CD4-positive, alpha-beta T cell (primary cell): ENCODE data around the gene ABCB11. TPM values are rescaled to one million over a fixed set of nuclear protein-coding genes. Genes with fewer than 3 reads are reported as not detected.

ENCODE experiments used
- ATAC-seq: fragments of 200-7000 bp; cut with Tn5 transposase; one replicate; pipeline ENCODE4 v1.10.0; 2022; ENCODE audit warnings: mild to moderate bottlenecking; ENCODE audit not compliant: poor library complexity
- CTCF ChIA-PET: fragments of 350-600 bp; sonication (Branson Sonifier 250); formaldehyde crosslinking; loops from one replicate; lab custom pipeline; 2021; ENCODE audit warnings: antibody characterized with exemption, inconsistent platforms; lab: Charles Lee
- POLR2A ChIA-PET: fragments of 350-600 bp; sonication (Branson Sonifier 250); formaldehyde crosslinking; loops from one replicate; lab custom pipeline; 2021; ENCODE audit warnings: antibody characterized with exemption, inconsistent platforms; lab: Charles Lee
- DNase-seq, 14 experiments: peaks; one replicate each; pipeline ENCODE4 v3.0.0-alpha.2; 2013 to 2020; ENCODE audit warnings: mixed read lengths in 2 of 14
- H3K27ac ChIP-seq, 2 donors: one replicate each; pipeline versions ENCODE4 v1.5.1 to v1.7.0; 2013; ENCODE audit warnings: low read length in 2 of 2, low read depth in 1 of 2, mild to moderate bottlenecking in 1 of 2
- H3K27me3 ChIP-seq, 2 experiments: 1 replicate in 1 of 2; 2 replicates in 1 of 2; pipeline versions ENCODE4 v1.6.1 to v1.7.0; 2013; ENCODE audit warnings: low read length in 2 of 2, control low read depth in 1 of 2, mild to moderate bottlenecking in 1 of 2, moderate library complexity in 1 of 2; ENCODE audit not compliant: insufficient read depth in 2 of 2, control insufficient read depth in 1 of 2
- H3K36me3 ChIP-seq: one replicate; pipeline ENCODE4 v1.6.1; 2013; ENCODE audit warnings: low read length, control low read depth; ENCODE audit not compliant: insufficient read depth
- H3K4me1 ChIP-seq: one replicate; pipeline ENCODE4 v1.6.1; 2013; ENCODE audit warnings: low read length, control low read depth; ENCODE audit not compliant: insufficient read depth
- H3K4me3 ChIP-seq: one replicate; pipeline ENCODE4 v1.5.1; 2013; ENCODE audit warnings: mild to moderate bottlenecking, low read length, moderate library complexity
- H3K9me3 ChIP-seq, 2 experiments: 1 replicate in 1 of 2; 2 replicates in 1 of 2; pipeline versions ENCODE4 v1.6.1 to v1.7.0; 2013; ENCODE audit warnings: low read length in 2 of 2, mild to moderate bottlenecking in 2 of 2, control low read depth in 1 of 2, moderate library complexity in 1 of 2; ENCODE audit not compliant: control insufficient read depth in 1 of 2, insufficient read depth in 1 of 2
- H3K27ac Mint-ChIP-seq: one replicate; pipeline ENCODE4 v1.8.0; 2020; ENCODE audit warnings: mixed read lengths
- H3K27me3 Mint-ChIP-seq: one replicate; pipeline ENCODE4 v1.8.0; 2021; ENCODE audit warnings: mixed read lengths
- H3K36me3 Mint-ChIP-seq: one replicate; pipeline ENCODE4 v1.8.0; 2021; ENCODE audit warnings: low read depth, mixed read lengths
- H3K4me1 Mint-ChIP-seq: one replicate; pipeline ENCODE4 v1.8.0; 2021; ENCODE audit warnings: low read depth, mixed read lengths
- H3K4me3 Mint-ChIP-seq: one replicate; pipeline ENCODE4 v1.8.0; 2020; ENCODE audit warnings: mild to moderate bottlenecking, mixed read lengths
- H3K9me3 Mint-ChIP-seq: one replicate; pipeline ENCODE4 v1.8.0; 2020; ENCODE audit warnings: mixed read lengths
- intact Hi-C, 2 experiments: fragments of 100-400 bp; cut with DNase I in 1 of 2; cut with micrococcal nuclease in 1 of 2; formaldehyde crosslinking; loops; one replicate each; pipeline versions ENCODE4 v1.15.1 to v1.9.0; 2023 to 2025; cut with DNase I, micrococcal nuclease
- total RNA-seq, 174 experiments: library from RNA in 2 of 174; stranded (reverse) in 2 of 174; gene quantifications; one replicate each; pipeline ENCODE4 v1.2.3 and lab custom pipeline; 2021 to 2026
- TF ChIP-seq, protein P1 (sequence below): fragments of 200-600 bp; IDR thresholded peaks from one replicate; pipeline ENCODE4 v1.8.0; 2022; ENCODE audit warnings: antibody characterized with exemption, mild to moderate bottlenecking

Gene ABCB11
- total RNA-seq, 2 experiments from 2014 or later, result not detected

DNA sequence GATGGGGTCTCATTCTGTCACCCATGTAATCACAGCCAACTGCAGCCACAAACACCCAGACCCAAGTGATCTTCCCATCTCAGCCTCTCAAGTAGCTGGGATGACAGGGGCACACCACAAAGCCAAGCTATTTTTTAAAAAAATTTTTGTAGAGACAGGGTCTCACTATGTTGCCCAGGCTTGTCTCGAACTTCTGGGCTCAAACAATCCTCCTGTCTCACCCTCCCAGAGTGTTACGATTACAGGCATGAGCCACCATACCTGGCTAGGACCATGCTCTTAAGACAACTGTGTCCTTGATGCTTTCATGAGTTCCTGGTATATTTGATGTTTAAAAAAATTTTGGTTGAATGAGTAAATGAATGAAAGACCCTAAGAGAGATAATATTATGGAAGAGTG lies 19.4 kb downstream of the ABCB11 start:
- ChIA-PET CTCF (no interaction called here), POLR2A (no interaction called here)
- Histone ChIP-seq H3K4me3 (no peak overlapping the region), H3K4me1 (peaks cover 4% of the 10 kb centered on the region), H3K36me3 (no peaks in the 10 kb centered on the region), H3K9me3 (no peaks in the 10 kb centered on the region), H3K27me3 (no peaks in the 10 kb centered on the region), H3K27ac (no peak overlapping the region)
- ATAC-seq, result no peak
- intact Hi-C loops, result no loop called here
- TF ChIP-seq, protein P1, sequence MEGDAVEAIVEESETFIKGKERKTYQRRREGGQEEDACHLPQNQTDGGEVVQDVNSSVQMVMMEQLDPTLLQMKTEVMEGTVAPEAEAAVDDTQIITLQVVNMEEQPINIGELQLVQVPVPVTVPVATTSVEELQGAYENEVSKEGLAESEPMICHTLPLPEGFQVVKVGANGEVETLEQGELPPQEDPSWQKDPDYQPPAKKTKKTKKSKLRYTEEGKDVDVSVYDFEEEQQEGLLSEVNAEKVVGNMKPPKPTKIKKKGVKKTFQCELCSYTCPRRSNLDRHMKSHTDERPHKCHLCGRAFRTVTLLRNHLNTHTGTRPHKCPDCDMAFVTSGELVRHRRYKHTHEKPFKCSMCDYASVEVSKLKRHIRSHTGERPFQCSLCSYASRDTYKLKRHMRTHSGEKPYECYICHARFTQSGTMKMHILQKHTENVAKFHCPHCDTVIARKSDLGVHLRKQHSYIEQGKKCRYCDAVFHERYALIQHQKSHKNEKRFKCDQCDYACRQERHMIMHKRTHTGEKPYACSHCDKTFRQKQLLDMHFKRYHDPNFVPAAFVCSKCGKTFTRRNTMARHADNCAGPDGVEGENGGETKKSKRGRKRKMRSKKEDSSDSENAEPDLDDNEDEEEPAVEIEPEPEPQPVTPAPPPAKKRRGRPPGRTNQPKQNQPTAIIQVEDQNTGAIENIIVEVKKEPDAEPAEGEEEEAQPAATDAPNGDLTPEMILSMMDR, result no peak
- no peaks in the 10 kb centered on the region for H3K9me3 Mint-ChIP-seq
- H3K27me3 Mint-ChIP-seq, result no peaks in the 10 kb centered on the region
- H3K4me3 Mint-ChIP-seq, result no peak overlapping the region
- H3K4me1 Mint-ChIP-seq, result peaks cover 7% of the 10 kb centered on the region
- H3K36me3 Mint-ChIP-seq, result no peaks in the 10 kb centered on the region
- no peak for DNase-seq
- H3K27ac Mint-ChIP-seq, result no peak overlapping the region

DNA sequence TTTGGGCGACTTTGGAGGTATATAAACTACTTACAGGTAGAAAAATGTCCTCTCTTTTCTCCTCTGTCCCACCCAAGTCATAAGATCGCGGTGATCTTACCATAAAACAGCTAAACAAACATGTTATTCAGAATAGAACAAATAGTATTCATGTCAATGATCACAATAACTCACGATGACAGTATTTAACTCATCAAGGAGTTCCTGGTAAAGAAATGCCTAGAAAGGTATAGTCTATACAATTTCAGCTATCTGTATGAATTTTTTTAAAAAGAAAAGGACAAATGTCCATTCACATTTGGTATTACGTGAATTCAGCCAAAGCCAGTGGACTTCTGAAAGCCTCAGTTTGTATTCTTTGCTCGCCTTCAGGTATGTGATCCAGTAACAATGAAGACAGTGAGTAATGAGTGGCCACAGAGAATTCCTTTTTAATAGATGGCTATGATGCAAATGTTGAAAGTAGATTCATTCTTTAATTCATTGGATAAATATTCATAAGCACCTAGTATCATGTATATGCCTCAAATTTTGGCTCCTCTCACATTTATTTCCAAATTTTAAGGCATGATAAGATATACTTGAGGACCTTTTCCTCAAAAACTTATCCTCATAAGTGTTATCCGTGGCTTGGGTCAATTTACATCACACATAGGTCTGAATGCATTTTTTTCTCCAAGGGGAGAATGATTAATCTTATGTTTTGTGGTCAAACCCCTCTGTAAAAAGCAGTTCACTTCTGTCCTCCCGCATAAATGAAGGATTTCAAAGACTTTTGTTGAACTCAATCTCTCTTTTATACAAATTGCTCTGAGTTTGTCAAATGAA lies 20.3 kb downstream of the ABCB11 start:
- Histone ChIP-seq H3K9me3 (no peaks in the 10 kb centered on the region), H3K36me3 (no peaks in the 10 kb centered on the region), H3K4me1 (peaks cover 4% of the 10 kb centered on the region), H3K4me3 (no peak overlapping the region), H3K27me3 (no peaks in the 10 kb centered on the region), H3K27ac (no peak overlapping the region)
- DNase-seq, result no peak
- Mint-ChIP-seq H3K9me3 (no peaks in the 10 kb centered on the region), H3K36me3 (no peaks in the 10 kb centered on the region), H3K4me1 (peaks cover 7% of the 10 kb centered on the region), H3K4me3 (no peak overlapping the region), H3K27me3 (no peaks in the 10 kb centered on the region), H3K27ac (no peak overlapping the region)
- no peak for ATAC-seq
- ChIA-PET POLR2A (no interaction called here), CTCF (no interaction called here)
- TF ChIP-seq, protein P1, result no peak
- intact Hi-C loops, result no loop called here

DNA sequence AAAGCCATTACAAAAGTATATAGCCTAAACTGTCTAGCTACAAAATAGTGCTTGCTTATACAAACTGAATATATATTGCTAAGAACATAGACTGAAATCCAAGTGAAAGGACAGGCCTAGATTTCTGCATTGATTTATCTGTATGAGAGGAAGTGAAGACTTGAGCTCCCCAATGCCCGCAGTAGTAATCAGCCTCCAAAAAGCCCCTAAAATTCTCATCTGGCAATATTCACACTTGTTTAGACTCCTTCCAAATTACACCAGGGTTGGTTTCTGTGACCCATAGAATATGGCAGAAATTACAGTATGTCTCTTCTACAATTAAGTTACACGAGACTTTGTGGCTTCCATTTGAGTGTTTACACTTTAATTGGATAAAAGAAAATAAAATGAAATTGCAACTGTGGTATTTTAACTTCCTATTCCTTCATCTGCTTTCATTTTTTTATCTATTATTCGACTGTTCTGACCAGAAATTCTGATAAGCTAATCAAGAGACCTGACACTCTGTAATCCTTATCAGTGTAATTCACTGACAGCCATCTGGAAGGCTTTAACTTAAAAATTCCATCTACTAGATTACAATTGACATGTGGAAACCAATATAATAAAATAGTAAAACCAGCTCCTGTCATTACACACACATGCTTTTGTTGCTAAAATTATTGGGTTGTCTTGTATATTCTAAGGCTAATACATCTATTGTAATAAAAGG lies 21.1 kb downstream of the ABCB11 start:
- TF ChIP-seq, protein P1, result no peak
- Mint-ChIP-seq H3K36me3 (no peaks in the 10 kb centered on the region), H3K4me1 (peaks cover 7% of the 10 kb centered on the region), H3K9me3 (no peaks in the 10 kb centered on the region), H3K27ac (no peak overlapping the region), H3K27me3 (no peaks in the 10 kb centered on the region), H3K4me3 (no peak overlapping the region)
- CTCF ChIA-PET, result no interaction called here
- no peaks in the 10 kb centered on the region for H3K9me3 ChIP-seq
- intact Hi-C loops, result no loop called here
- H3K36me3 ChIP-seq, result no peaks in the 10 kb centered on the region
- peaks cover 4% of the 10 kb centered on the region for H3K4me1 ChIP-seq
- no peak overlapping the region for H3K27ac ChIP-seq
- ATAC-seq (no peak), DNase-seq (no peak)
- POLR2A ChIA-PET, result no interaction called here
- no peak overlapping the region for H3K4me3 ChIP-seq
- H3K27me3 ChIP-seq, result no peaks in the 10 kb centered on the region
